ENCODE measurements around the gene SNAI3. TPM values are rescaled to one million over a fixed set of nuclear protein-coding genes. Genes with fewer than 3 reads are reported as not detected.

SNAI3 gene
- total and polyA plus RNA-seq, 2 of the 4 experiments (the other 2 are of a cell fraction): 0.21 TPM; not detected in 1

DNA sequence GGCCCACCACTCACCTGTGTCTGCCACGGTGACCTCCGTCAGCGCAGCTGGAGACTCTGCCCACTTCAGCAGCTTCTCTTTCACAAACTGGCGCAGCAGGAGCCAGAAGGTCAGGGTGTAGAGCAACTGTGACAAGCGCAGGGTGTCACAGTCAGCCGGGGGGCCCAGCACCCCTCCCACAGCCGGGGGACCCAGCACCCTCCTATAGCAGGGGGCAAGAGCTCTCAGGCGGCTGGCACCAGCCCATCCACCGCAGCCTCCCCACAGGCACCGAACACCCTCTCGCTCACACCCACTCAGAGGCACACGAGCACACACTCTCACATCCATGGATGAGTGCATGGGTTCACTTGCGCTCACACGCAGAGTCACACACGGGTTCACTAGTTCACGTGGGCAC lies 48.8 kb upstream of the SNAI3 start:
- H3K27ac ChIP-seq (ENCODE audit: insufficient read depth, low read length): no peak overlapping the region
- DNase-seq: no peak
- H3K4ac ChIP-seq (ENCODE audit: low read depth, low read length): no peak overlapping the region
- no peak overlapping the region for H3K56ac ChIP-seq (ENCODE audit: extremely low read depth, insufficient read depth, low read length)
- H3K14ac ChIP-seq (replicated peaks; ENCODE audit: low read depth, low read length): no peak overlapping the region
- H3K9ac ChIP-seq (ENCODE audit: low read depth, low read length): no peak overlapping the region
- H2BK120ac ChIP-seq (ENCODE audit: low read depth, low read length): no peak overlapping the region
- peaks cover 60% of the 10 kb centered on the region for H4K20me1 ChIP-seq (ENCODE audit: insufficient read depth, low read length)
- no peak overlapping the region for H2BK5ac ChIP-seq (ENCODE audit: low read depth, low read length, poor library complexity, severe bottlenecking)
- H2BK15ac ChIP-seq (ENCODE audit: low read depth, low read length): no peak overlapping the region
- ATAC-seq (ENCODE audit: low read depth): no peak
- H3K4me3 ChIP-seq (ENCODE audit: insufficient read depth, low read depth, low read length): no peak overlapping the region
- POLR2A ChIA-PET (ENCODE audit: unreplicated experiment): no interaction called here
- H2AK9ac ChIP-seq (replicated peaks; ENCODE audit: low read depth, low read length, poor library complexity): peak overlapping the region; percentile 55
- no peak overlapping the region for H3K23ac ChIP-seq (ENCODE audit: low read depth, low read length)
- H3K36me3 ChIP-seq (ENCODE audit: control insufficient read depth, insufficient read depth, low read length): peaks cover 68% of the 10 kb centered on the region
- no peak overlapping the region for H2BK20ac ChIP-seq (ENCODE audit: low read depth, low read length)
- no peak overlapping the region for H4K91ac ChIP-seq (ENCODE audit: insufficient read depth, low read depth, low read length)
- in situ Hi-C loops (cut with MboI; ENCODE audit: low sequenced_read_pairs): no loop called here
- H3K27me3 ChIP-seq (ENCODE audit: control insufficient read depth, insufficient read depth, low read length): no peaks in the 10 kb centered on the region
- H3K18ac ChIP-seq (ENCODE audit: low read depth, low read length): no peak overlapping the region
- H2AK5ac ChIP-seq (ENCODE audit: low read depth, low read length): no peak overlapping the region
- peak overlapping the region; percentile 5 for H2AFZ ChIP-seq (replicated peaks; ENCODE audit: low read length, poor library complexity)
- peaks cover 3 to 54% of the 10 kb centered on the region in 2 experiments; a peak in 3 of 4 replicates for H3K79me1 ChIP-seq (ENCODE audit: low read depth in 1 of 2, low read length in 2 of 2)
- intact Hi-C loops (cut with micrococcal nuclease): no loop called here
- CTCF ChIA-PET: no interaction called here
- no peaks in the 10 kb centered on the region for H3K4me1 ChIP-seq (ENCODE audit: control insufficient read depth, insufficient read depth, low read length)
- no TSS peak for BruUV-seq (replicated peaks)
- no peak overlapping the region for H3K4me2 ChIP-seq (ENCODE audit: low read depth, low read length)
- no peak overlapping the region for H4K5ac ChIP-seq (ENCODE audit: low read depth, low read length)
- no peaks in the 10 kb centered on the region for H3K9me3 ChIP-seq (ENCODE audit: control insufficient read depth, insufficient read depth, low read length)
- H4K8ac ChIP-seq (ENCODE audit: low read depth in 2 of 2, low read length in 2 of 2): no peak overlapping the region
- H3K9me1 ChIP-seq (ENCODE audit: insufficient read depth, low read length): no peaks in the 10 kb centered on the region; the same call in 1 of the 2 replicates
- WGBS, 2 experiments (ENCODE audit: extremely low coverage in 2 of 2, insufficient read length in 1 of 2): 94% methylated on average over 9 of the region's 16 CpGs; no CpG with 5 or more reads in 1 of the 2 experiments
- TF ChIP-seq CHD1 (IDR thresholded peaks at IDR 0.05; ENCODE audit: low read depth, low read length): no peak
- dilution Hi-C loops (cut with HindIII; ENCODE audit: low sequenced_read_pairs, unreplicated experiment): no loop called here

Measured in IMR-90 (cell line).